NCI-H1694 treated with DMSO at 0.1 percent for 48 hours (cell line): ENCODE data around the gene FBXW8.

Source experiments
- DNase-seq: peaks from one replicate; lab custom pipeline; 2025; lab: John Stamatoyannopoulos, UW

The FBXW8 gene

DNA sequence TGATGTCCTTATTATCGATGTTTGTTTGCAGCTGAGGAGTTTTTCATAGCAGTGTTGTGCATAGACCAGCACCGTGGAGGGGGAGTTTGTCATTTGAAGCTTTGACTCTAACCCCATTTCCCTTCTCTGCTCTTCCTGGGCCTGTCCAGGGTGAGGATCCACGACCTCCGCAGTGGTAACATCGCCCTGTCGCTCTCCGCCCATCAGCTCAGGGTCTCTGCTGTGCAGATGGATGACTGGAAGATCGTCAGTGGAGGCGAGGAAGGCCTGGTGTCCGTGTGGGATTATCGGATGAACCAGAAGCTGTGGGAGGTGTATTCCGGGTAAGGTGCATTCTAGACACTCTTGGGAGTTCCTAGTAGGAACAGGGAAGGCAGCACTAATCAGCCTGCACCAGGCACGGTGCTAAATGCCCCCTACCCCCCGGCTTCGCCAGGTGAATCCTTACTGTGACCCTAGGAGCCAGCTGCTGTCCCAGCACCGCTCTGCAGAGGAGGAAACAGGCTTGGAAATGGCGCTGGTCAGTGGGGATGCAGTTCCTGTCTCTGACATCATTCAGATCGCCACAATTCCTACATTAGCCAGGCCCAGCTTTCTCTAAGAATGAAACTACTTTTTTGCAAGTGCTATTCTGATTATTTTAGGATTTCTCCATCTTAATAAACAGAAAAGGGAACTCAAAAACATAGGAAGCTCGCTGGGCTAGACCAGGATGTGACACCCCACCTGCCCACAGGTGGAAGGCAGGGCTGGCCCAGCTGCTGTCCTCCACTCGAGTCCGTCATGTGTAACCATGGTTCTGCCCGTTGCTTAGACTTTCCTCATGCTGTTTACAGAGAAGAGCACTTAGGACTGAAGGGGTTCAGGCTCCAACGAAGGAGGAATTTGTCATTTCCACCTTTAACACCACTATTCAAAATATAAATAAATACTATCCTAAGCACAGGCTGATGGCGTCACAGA, 113.5 kb downstream of the FBXW8 start:
- DNase-seq: no peak

DNA sequence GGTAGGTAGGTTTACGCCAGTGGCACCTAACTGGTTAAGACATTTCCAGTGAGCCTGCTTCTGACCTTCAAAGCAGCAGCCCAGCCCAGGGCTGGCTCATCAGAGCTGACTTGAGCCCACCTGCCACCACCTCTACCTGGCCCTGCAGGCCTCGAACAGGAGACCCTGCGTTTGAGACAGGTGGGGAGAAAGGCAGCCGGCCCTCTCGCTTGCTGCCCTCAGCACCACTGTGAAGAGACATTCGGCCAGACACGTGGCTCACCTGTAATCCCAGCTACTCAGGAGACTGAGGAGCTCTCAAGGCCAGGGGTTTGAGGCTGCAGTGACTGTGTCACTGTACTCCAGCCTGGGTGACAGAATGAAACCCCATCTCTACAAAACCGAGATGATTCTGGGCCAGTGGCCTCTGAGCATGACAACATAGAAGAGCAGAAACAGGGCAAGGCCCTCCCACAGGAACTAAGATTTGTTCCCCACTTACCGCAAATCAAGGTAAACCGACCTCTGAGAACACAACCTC, 114.3 kb downstream of the FBXW8 start:
- no peak for DNase-seq

DNA sequence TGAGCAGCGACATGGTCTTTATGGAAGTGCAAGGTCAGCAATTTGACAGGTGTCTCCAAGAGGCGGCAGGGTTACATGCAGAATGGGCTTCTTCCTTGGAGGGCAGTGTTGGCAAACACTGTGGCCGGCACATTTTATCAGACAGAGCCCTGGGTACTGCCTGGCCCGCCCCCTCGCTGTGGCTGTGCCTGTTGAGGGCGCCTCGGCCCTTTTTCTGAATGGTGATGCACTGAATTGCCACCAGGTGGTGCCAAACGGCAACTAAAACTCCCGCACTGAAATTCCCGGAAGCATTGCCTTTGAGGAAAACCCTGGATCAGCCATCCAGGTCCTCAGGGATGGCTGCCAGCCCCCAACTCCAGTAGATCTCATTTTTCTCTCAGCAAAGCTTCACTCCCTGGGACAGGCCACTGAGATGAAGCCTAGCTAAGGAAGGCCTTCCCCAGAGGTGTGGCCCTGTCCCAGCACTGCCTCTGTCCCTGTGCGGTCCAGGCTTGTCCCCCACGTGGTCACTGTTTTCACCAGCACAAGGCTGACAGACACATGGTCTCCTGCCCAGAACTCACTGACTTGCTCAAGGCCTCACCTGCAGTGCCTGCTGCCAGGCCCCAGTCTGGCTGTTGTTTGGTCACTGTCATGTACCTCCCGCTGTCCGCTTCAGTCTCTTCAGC, 114.9 kb downstream of the FBXW8 start:
- DNase-seq: peak; percentile 30

DNA sequence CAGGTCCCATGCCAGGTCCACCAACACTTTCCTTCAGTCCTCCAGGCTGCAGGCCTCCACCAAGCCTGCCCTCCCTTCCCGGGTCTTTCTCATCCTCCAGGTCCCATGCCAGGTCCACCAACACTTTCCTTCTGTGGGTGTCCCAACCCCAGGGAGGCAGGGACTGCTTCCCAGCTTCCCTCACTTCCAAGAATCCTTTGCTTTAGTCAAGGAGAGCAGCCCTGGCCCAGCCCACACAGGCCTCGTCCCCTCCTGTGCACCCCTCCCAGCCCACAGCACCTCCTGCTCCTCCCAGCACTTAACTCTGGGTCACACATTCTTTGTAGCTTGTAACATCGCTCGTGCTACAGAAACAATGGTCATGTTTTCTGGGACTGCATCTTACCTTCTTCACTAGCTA, 115.6 kb downstream of the FBXW8 start:
- DNase-seq: no peak

DNA sequence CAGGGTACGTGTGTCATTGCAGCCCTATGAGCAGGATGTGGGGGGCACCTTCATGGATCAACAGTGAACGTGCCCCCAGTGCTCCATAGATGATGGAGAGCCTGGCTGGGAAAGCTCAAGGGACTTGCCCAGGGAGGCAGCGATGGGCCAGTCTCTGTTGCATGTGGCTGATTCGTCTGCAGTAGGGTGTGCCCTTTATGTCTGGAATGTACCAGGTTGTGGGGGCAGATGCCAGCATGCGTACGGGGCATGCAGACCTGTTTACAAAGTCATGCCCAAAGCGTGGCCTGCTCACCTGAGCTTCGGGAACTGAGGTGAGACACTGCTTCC, 116.1 kb downstream of the FBXW8 start:
- no peak for DNase-seq

DNA sequence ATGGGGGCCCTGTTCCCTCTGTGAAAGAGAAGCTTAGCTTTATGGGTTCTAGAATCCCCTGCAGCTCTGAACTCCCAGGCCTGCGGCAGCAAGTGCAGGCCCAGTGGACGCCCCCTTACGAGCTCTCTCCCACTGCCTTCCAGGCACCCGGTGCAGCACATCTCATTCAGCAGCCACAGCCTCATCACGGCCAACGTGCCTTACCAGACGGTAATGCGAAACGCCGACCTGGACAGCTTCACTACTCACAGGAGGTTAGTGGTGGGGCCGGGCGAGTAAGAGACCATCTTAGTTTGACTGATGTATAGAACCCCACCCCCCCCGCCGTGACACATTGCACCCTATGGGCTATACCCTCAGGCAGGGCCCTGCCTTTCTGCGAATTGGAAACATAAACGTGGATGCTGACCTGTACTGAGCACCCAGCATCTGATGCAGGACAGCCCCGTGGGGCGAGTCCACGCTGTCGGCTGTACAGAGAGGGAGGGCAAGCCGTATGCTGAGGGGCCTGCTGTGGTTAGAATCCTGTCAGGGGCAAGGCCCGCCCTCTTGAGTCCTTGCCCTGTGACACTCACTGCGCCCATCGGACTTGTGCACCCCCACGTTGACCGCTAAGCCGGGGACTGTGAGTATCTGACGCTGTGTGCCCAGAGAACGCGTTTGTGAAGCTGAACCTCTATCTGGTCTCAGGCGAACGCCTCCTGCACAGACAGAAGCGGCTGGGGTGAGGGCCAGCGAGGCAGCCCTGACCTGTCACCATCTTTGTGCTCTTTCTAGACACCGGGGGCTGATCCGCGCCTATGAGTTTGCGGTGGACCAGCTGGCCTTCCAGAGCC, 116.7 kb downstream of the FBXW8 start:
- DNase-seq: no peak

DNA sequence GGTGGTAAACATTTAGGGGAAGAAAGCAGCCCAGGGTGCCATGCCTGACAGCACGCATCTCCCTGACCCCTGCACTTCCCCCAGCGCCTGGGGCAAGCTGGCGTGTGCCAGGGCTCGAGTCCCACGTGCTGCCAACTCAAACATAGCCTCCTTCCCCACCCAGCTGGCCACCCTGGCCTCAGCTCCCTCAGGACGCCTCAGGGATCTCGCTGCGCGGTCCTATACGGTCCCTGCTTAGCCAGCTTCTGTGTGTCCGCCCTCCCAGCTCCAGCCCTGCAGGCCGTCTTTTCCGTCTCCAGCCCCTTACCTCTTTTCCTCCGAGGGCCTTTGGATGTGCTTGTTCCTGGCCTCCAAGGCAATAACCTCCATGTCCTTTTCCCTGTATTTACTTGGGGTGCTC, 117.5 kb downstream of the FBXW8 start:
- no peak for DNase-seq

DNA sequence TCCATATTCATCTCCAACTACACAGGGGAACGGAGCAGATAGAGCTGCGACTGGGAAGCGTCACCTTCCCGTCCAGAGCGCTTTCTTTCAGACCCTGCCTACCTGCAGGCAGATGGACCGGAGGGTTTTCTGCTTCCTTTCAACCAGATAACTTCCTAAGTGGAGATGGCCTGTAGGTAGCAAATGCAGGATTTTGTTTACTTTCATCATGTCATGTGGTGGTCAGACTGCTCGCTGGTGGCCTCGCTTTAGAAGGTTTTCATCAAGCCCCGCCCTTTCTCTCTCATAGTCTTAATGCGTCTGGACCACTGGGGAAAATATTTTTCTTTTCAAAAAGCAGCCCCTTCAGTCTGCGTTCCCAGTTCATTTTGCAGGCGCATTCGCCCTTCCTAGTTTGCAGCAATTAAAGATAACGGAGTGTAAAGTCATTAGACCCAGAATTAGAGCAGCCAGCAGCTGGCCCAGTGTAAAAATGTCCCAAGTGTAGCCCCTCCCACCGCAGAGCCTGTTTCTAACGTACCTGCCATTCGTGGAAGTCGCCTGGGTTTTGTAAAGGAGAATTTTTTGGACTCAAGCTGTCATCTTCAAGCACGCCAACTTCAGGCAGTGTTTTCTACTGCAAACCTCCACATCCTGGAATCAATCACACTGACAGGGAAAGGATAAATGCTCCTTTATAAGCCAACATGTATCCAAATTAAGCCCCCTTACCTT, 119.6 kb downstream of the FBXW8 start:
- DNase-seq: no peak

DNA sequence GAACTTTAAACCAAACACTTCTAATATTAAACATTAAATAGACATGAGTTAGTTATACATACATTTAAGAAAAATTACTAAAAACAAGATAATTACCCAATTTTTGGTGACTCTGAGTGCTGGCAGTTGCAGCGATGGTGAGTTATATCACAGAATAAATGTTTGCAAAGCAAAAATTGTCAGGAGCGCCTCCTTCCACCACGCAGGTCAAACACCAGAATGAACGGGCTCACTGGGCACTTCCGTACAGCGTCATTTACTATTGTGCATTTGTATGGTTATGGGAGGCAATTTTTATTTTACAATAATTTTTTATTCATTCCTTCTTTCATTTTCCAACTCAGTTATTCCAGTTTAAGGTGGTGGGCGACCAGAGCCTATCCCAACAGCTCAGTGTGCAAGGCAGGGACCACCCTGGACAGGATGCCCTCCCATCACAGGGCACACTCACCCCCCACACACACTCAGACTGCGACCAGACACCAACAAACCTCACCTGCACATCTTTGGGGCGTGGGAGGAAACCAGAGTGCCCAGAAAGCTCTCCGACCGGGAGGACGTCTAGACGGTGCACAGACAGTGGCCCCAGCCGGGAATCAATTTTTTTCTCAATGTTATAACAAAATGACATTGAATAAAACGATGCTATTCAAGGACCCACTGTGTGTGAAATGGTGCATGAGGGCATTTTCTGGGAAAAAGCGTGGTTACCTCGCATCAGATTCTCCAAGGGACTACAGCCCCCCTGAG, 121.3 kb downstream of the FBXW8 start:
- no peak for DNase-seq

DNA sequence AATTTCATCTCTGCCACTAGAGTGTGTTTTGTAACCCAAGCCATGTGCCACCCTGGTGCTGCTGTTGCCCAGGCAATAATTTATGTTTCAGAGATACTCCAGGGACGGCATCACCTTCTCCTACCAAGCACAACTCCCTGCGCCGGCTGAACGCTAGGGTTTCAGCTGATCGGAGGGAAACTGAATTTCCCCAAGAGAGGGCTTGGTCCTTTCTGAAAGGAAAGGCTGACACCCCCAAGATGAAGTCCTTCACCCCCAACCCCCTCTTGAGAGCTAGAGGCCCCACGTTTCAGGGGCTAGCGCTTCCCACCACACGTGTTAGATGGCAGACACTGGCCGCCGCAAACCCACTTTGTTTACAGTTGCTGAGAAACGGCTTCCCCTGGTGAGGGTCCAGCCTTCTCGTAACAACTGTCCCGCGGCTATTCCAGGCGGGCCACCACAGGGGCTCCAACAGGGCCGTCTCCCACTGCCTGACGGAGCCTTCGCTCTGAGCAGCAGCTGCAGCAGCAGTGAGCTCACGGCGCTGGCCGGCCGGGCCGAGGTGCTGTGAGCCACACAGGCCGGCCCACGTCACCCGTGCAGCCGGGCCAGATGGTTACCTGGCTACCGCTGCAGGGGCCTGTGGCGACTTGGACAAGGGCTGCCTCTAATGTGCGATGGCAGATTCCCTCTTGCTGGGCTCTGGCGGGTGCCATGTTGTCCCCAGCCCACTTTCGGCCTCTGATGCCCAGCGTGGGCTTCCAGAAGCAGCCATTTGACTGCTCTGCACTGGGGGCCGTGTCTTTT, 122.0 kb downstream of the FBXW8 start:
- DNase-seq: no peak

DNA sequence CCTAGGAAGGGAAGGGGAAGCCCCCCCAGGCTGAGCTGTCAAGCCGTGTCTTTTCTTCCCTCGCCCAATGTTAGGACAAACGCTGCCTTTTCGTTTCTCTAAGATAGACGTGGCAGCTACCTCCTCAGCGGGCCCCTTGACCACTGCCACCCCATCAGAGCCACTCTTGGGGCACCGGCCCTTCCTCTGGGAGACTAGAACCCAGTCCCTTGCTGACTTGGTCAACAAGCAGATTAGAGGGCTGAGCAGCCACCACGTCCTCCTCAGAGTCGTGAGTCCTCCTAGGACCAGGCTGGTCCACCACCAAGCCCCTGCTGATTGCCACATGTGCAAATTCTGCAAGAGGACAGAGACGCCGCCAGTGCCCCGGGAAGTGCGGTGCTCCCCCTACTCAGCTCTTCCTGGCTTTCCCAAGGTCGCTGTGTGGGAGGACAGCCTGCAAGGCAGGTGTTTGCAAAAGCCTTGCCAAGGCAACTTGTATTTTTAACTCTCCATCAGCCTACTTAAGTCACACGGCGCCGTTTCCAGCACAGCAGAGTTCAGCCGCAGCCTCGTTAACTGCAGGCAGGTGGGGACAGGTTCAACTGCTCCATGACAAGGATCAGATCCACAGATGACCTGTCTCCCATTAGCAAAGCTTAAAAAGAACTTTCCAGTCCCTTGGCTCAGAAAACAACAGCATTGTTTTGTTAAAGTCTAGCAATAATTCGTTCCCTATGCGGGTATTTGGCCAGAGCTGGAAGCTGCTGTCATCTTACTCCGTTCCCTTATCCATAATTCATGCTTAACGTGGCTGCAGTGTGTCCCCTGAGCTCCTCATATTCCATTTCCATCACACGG, 122.9 kb downstream of the FBXW8 start:
- no peak for DNase-seq

DNA sequence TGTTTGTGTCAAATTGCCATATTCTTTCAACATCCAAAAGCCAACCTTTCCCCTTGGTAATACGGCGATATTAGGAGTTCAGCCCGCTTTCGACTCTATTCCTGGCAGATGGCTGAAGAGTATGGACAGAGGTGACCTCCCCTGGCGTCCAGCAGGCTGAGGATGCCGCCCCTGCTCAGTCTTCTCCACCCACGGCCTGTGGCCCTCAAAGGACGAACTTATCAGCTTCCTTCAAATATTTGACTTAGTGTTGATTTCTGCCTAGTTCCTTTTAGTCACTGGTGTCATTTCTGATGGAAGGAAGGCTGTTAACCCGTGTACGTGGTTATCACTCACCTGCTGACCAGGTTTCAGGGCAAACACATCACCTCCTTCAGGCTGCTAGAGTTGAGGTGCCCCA, 123.5 kb downstream of the FBXW8 start:
- DNase-seq: no peak

DNA sequence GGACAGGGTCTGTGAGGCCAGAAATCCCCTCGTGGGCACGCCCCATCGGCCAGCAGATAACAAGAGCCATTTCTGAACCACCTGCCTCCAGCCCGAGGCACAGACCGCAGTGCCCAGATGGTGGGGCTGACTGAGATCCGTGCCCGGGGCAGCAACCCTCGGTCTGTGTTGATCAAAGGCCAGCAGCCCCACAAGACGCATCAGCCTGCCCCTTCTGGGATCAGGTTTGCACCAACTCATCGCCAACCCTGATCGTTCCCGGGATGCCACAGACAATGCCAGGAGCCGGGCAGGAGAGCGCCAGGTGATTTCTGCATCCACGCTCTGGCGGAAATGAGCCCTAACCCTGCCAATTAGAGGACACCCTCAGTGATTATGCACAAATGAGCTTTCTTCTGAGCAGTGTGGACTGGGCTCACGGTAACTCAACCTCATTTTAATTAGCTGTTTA, 124.0 kb downstream of the FBXW8 start:
- DNase-seq: no peak

DNA sequence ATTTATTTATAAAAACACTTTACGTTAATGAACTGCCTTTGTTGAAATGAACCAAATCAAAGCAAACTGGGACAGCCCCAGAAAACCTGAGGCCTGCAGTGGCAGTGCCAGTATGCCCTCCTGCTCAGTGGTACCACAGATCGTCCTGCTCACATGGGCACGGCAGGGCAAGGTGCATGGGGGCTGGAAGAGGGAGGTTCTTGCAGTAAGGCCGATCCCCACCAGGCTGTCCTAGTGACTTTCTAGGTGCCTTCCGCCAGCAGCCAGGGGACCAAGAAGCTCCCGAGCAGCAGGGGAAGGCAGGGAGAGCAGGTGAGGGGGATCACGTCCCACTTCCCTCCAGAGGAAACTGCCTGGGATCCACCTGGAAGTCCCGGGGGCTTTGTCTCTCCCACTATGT, 124.5 kb downstream of the FBXW8 start:
- no peak for DNase-seq

DNA sequence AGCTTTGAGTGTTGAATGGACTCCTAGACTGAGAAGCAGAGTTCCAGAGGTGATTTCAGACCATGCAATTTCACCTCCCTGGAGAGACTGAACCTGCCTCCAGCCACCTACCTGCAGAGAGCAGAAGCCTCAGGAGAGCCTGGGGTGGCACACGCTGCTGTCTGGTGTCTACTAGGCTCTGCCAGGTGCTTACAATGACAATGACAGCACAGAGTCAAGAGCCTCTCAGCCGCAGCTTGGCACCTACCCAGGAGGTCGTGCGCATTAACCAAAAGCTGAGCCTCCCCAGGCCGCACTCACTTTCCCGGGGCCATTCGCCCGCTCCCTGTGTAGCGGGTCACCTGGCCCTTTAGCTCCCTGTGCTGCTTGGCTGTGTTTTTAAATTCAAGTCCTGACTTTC, 125.3 kb downstream of the FBXW8 start:
- DNase-seq: no peak

DNA sequence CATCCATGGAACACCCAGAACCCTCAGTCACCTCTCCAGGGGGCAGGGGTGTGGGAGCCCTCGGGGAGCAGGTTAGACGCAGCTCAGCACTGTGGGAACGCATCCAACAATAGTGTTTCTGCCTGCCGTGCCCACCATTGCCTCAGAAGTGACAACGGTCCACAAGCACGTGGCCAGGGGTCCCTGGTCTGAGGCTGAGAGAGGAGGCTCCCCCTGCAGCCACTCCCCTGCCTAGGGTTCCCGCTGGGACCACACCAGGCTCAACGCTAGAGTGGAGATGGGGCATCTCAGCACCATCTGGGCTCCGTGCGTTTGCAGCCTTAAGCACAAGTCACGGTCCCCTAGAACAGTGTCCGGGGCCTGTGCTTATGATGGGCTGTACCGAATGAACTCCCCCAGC, 125.8 kb downstream of the FBXW8 start:
- no peak for DNase-seq

DNA sequence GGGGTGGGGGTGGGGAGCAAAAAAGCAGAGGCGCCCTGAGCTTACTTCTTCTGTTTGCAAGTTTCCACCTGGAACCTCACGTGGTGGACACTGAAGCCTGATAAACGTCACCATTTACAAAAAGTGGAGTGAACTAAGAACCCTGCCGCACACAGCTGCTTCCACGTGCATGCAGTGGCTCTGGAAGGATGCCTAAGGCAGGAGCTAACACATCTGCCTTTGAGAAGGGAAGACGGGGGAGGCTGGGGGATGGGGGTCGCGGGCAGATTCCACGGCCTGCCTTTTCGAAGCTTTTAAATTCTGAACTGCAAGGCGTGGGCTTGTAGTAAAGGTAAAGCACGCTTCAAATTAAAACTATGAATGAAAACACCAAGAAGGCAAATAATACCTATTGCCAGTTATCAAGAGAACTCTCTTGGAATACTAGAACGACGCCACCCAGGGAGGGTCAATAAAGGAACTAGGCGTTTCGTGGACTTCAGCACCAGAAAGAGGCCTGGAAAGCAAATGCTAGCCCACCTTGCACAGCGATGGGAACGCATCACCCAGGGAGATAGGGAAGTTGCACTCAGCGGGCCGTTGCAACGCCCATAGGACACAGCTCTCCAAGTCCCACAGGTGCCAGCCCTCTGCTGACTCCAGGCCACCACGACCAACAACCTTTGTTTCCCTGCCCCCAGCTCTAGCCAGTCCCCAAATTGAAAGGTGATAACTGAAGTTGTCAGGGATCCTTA, 126.7 kb downstream of the FBXW8 start:
- DNase-seq: no peak

DNA sequence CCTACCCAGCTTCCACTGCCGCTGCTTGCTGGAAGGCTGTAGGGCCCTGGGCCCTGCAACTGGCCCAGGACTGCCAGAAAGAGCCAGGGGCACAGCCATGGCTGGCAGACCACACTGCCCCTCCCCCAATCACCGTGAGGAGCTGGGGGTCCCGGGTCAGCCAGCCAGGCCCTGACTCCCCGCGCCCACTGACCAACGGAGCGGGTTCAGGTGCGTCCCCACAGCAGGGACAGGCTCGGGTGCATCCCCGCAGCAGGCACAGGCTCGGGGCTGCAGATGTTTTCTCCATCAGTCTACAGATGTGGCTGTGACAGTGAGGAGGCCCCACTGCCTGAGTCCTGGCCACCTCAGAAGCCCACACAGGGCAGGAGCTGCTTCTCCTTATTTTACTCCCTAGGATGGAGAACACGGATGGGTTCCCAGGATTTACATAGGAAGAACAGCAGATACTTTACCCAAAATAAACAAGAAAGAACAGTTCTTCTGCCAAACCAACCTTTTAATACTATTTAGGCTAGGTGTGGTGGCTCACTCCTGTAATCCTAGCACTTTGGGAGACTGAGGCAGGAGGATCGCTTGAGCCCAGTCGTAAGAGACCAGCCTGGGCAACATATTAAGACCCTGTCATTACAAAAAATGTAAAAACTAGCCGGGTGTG, 127.4 kb downstream of the FBXW8 start:
- DNase-seq: no peak
